Stimulated activated CD4-positive, alpha-beta T cell treated with anti-CD3 and anti-CD28 coated beads, Interleukin-2, amount 100 ng/mL, for 4 hours (primary cell): Measurements from ENCODE around the gene VAPA.

Experiments used
- DNase-seq: peaks from one replicate; pipeline ENCODE4 v3.0.0-alpha.2; 2020; ENCODE audit warnings: low read depth

VAPA gene

GRCh38 chr18:9941103-9941502, 27.3 kb downstream of the VAPA start:
- no peak for DNase-seq

GRCh38 chr18:9941660-9942059, 27.8 kb downstream of the VAPA start:
- no peak for DNase-seq

- no peak for DNase-seq
Measured at GRCh38 chr18:9943311-9943710, 29.5 kb downstream of the VAPA start.

GRCh38 chr18:9944805-9945204, 31.0 kb downstream of the VAPA start:
- DNase-seq, result no peak

GRCh38 chr18:9946831-9947230, 33.0 kb downstream of the VAPA start:
- DNase-seq, result no peak

GRCh38 chr18:9947248-9947647, 33.4 kb downstream of the VAPA start:
- no peak for DNase-seq

GRCh38 chr18:9949315-9949714, 35.5 kb downstream of the VAPA start:
- DNase-seq, result no peak

- DNase-seq, result no peak
Measured at GRCh38 chr18:9949861-9950260, 36.0 kb downstream of the VAPA start.

GRCh38 chr18:9950289-9951016, 36.6 kb downstream of the VAPA start:
- DNase-seq, result no peak

- no peak for DNase-seq
Measured at GRCh38 chr18:9951022-9951859, 37.4 kb downstream of the VAPA start.

- DNase-seq, result no peak
Measured at GRCh38 chr18:9952633-9953416, 39.0 kb downstream of the VAPA start.

- DNase-seq, result no peak
Measured at GRCh38 chr18:9958861-9959399, 45.1 kb downstream of the VAPA start.

- DNase-seq, result no peak
Measured at GRCh38 chr18:9959564-9959963, 45.7 kb downstream of the VAPA start.

GRCh38 chr18:9960258-9960904, 46.6 kb downstream of the VAPA start:
- no peak for DNase-seq

- no peak for DNase-seq
Measured at GRCh38 chr18:9961041-9961440, 47.2 kb downstream of the VAPA start.

GRCh38 chr18:9965711-9966624, 52.2 kb downstream of the VAPA start:
- DNase-seq, result no peak

GRCh38 chr18:9968081-9968848, 54.4 kb downstream of the VAPA start:
- no peak for DNase-seq

- DNase-seq, result no peak
Measured at GRCh38 chr18:9969247-9969646, 55.4 kb downstream of the VAPA start.

GRCh38 chr18:9971313-9971920, 57.6 kb downstream of the VAPA start:
- DNase-seq, result peak; percentile 46

GRCh38 chr18:9973470-9973869, 59.7 kb downstream of the VAPA start:
- DNase-seq, result no peak
